Neural cell (in vitro differentiated cells): ENCODE data around the gene SLIT3.

Experiments
- CTCF ChIP-seq: fragments of 450-650 bp; IDR thresholded peaks from 2 replicates; pipeline ENCODE4 v1.5.1; 2014; ENCODE audit warnings: antibody characterized with exemption, mild to moderate bottlenecking, moderate library complexity; ENCODE audit not compliant: poor library complexity, severe bottlenecking
- EP300 ChIP-seq: fragments of 450-650 bp; conservative IDR thresholded peaks from 2 replicates; pipeline ENCODE4 v1.6.1; 2014; ENCODE audit warnings: antibody characterized with exemption, mild to moderate bottlenecking, moderate library complexity; ENCODE audit not compliant: poor library complexity, severe bottlenecking
- EZH2 ChIP-seq: fragments of 200-600, 300-800 bp; shearing (Covaris generic), sonication (generic); IDR thresholded peaks from 2 replicates; pipeline ENCODE4 v1.6.1; 2014; ENCODE audit warnings: antibody characterized with exemption, low read length, borderline replicate concordance, mild to moderate bottlenecking; ENCODE audit not compliant: insufficient read depth, poor library complexity, severe bottlenecking
- MXI1 ChIP-seq: fragments of 450-650 bp; conservative IDR thresholded peaks from 2 replicates; pipeline ENCODE4 v1.6.1; 2014; ENCODE audit warnings: antibody characterized with exemption, mild to moderate bottlenecking; ENCODE audit not compliant: poor library complexity, severe bottlenecking
- POLR2AphosphoS5 ChIP-seq: IDR thresholded peaks from 2 replicates; pipeline ENCODE4 v1.6.1; 2012
- RAD21 ChIP-seq: fragments of 450-650 bp; conservative IDR thresholded peaks from 2 replicates; pipeline ENCODE4 v1.6.1; 2014; ENCODE audit warnings: antibody characterized with exemption, mild to moderate bottlenecking, moderate library complexity
- REST ChIP-seq: IDR thresholded peaks from 2 replicates; pipeline ENCODE4 v1.6.1; 2012; ENCODE audit warnings: borderline replicate concordance
- SMC3 ChIP-seq: fragments of 450-650 bp; conservative IDR thresholded peaks from 2 replicates; pipeline ENCODE4 v1.6.1; 2014; ENCODE audit warnings: antibody characterized with exemption, mild to moderate bottlenecking, moderate library complexity; ENCODE audit not compliant: poor library complexity
- TAF1 ChIP-seq: IDR thresholded peaks from 2 replicates; pipeline ENCODE4 v1.6.1; 2012; ENCODE audit warnings: low read depth

GRCh38 chr5:169125571-169125970, 175.4 kb downstream of the SLIT3 start:
- no peak for TF ChIP-seq EZH2
- no peak for TF ChIP-seq CTCF
- TF ChIP-seq SMC3 = no peak
- no peak for TF ChIP-seq POLR2AphosphoS5
- no peak for TF ChIP-seq REST
- no peak for TF ChIP-seq TAF1
- TF ChIP-seq MXI1 = no peak
- TF ChIP-seq EP300 = no peak
- TF ChIP-seq RAD21 = no peak
